OCI-LY1 (cell line): Measurements from ENCODE around the gene KLK7.

Experiments
- CTCF ChIP-seq: fragments of 200-600 bp; sonication (generic), shearing (Covaris generic); IDR thresholded peaks from 2 replicates; pipeline ENCODE4 v1.5.1; 2017; ENCODE audit warnings: mild to moderate bottlenecking, antibody characterized with exemption, low read length, moderate library complexity, mixed read lengths
- EZH2 ChIP-seq: fragments of 200-600 bp; sonication (generic), shearing (Covaris generic); IDR thresholded peaks from 2 replicates; pipeline ENCODE4 v1.8.0; 2017; ENCODE audit warnings: borderline replicate concordance, mixed run types, mild to moderate bottlenecking, antibody characterized with exemption, low read length, moderate library complexity, mixed read lengths

GRCh38 chr19:50980208-50980607 is 3.5 kb downstream of the KLK7 start:
- TF ChIP-seq CTCF (no peak), EZH2 (no peak)
